Stimulated activated effector memory CD8-positive, alpha-beta T cell treated with anti-CD3 and anti-CD28 coated beads, Interleukin-12 subunit alpha, Interleukin-12 subunit beta, amount 100 ng/mL, for 72 hours (primary cell): ENCODE data around the gene HIP1.
A peak's percentile ranks its signal among the peaks of the same experiment; 100 is the strongest.
"Not testable (repeated sequence)": the region's sequence is repeated elsewhere in the genome, so short reads cannot be mapped to it uniquely, and the experiment has no call there.

Experiments
- ATAC-seq: fragments of 150-1000 bp; cut with Tn5 transposase; 2 replicates; pipeline ENCODE4 v1.10.0; 2021
- DNase-seq, 2 donors: peaks; one replicate each; pipeline ENCODE4 v3.0.0; 2021 to 2022; ENCODE audit warnings: low spot score in 2 of 2
- H3K27ac Mint-ChIP-seq: one replicate; pipeline ENCODE4 v1.8.0; 2022; ENCODE audit warnings: mild to moderate bottlenecking, mixed read lengths
- H3K36me3 Mint-ChIP-seq: one replicate; pipeline ENCODE4 v1.8.0; 2022; ENCODE audit warnings: mild to moderate bottlenecking, mixed read lengths
- H3K4me1 Mint-ChIP-seq: one replicate; pipeline ENCODE4 v1.8.0; 2022; ENCODE audit warnings: mixed read lengths
- H3K4me3 Mint-ChIP-seq: one replicate; pipeline ENCODE4 v1.8.0; 2022; ENCODE audit warnings: mild to moderate bottlenecking, mixed read lengths
- H3K9me3 Mint-ChIP-seq: one replicate; pipeline ENCODE4 v1.8.0; 2022; ENCODE audit warnings: mixed read lengths

HIP1 gene

GRCh38 chr7:75729851-75730274 is 8.9 kb downstream of the HIP1 start:
- Mint-ChIP-seq H3K4me1 (peaks cover 37% of the 10 kb centered on the region), H3K36me3 (peaks cover 4% of the 10 kb centered on the region), H3K27ac (peak overlapping the region; percentile 88), H3K4me3 (peak overlapping the region; percentile 56), H3K9me3 (no peaks in the 10 kb centered on the region)
- ATAC-seq (peak; percentile 51), DNase-seq (peak; percentile 3 to 71)

- ATAC-seq (peak; percentile 94), DNase-seq (peak; percentile 11 to 69)
- Mint-ChIP-seq H3K27ac (peak overlapping the region; percentile 71), H3K4me3 (peak overlapping the region; percentile 56), H3K4me1 (peaks cover 33% of the 10 kb centered on the region), H3K36me3 (no peaks in the 10 kb centered on the region), H3K9me3 (no peaks in the 10 kb centered on the region)
Measured at GRCh38 chr7:75727881-75728593, 10.7 kb downstream of the HIP1 start.

- H3K9me3 Mint-ChIP-seq, ATAC-seq, H3K36me3 Mint-ChIP-seq, DNase-seq: not testable (repeated sequence)
- Mint-ChIP-seq H3K4me1 (peaks cover 33% of the 10 kb centered on the region), H3K4me3 (peak overlapping the region; percentile 56), H3K27ac (peak overlapping the region; percentile 71)
Measured at GRCh38 chr7:75727351-75727750, 11.4 kb downstream of the HIP1 start.

- DNase-seq (no peak), ATAC-seq (no peak)
- no peak overlapping the region for H3K27ac Mint-ChIP-seq
- H3K9me3 Mint-ChIP-seq, result no peaks in the 10 kb centered on the region
- H3K4me3 Mint-ChIP-seq, result no peak overlapping the region
- no peaks in the 10 kb centered on the region for H3K36me3 Mint-ChIP-seq
- H3K4me1 Mint-ChIP-seq, result peaks cover 27% of the 10 kb centered on the region
Measured at GRCh38 chr7:75725306-75725705, 13.4 kb downstream of the HIP1 start.

GRCh38 chr7:75723444-75723843 is 15.3 kb downstream of the HIP1 start:
- DNase-seq (no peak), ATAC-seq (no peak)
- Mint-ChIP-seq H3K36me3 (no peaks in the 10 kb centered on the region), H3K27ac (no peak overlapping the region), H3K4me1 (peaks cover 9% of the 10 kb centered on the region), H3K4me3 (no peak overlapping the region), H3K9me3 (no peaks in the 10 kb centered on the region)

GRCh38 chr7:75722373-75722772 is 16.4 kb downstream of the HIP1 start:
- ATAC-seq (no peak), DNase-seq (no peak)
- Mint-ChIP-seq H3K9me3 (no peaks in the 10 kb centered on the region), H3K27ac (no peak overlapping the region), H3K4me1 (no peaks in the 10 kb centered on the region), H3K36me3 (no peaks in the 10 kb centered on the region), H3K4me3 (no peak overlapping the region)

- not testable (repeated sequence) for H3K4me3 Mint-ChIP-seq, DNase-seq, H3K9me3 Mint-ChIP-seq, H3K4me1 Mint-ChIP-seq, H3K27ac Mint-ChIP-seq, H3K36me3 Mint-ChIP-seq, ATAC-seq
Measured at GRCh38 chr7:75721922-75722321, 16.8 kb downstream of the HIP1 start.

- ATAC-seq (no peak), DNase-seq (no peak)
- no peaks in the 10 kb centered on the region for H3K4me1 Mint-ChIP-seq
- no peaks in the 10 kb centered on the region for H3K9me3 Mint-ChIP-seq
- H3K27ac Mint-ChIP-seq, result no peak overlapping the region
- H3K36me3 Mint-ChIP-seq, result no peaks in the 10 kb centered on the region
- H3K4me3 Mint-ChIP-seq, result no peak overlapping the region
Measured at GRCh38 chr7:75721426-75721825, 17.3 kb downstream of the HIP1 start.

GRCh38 chr7:75719626-75720025 is 19.1 kb downstream of the HIP1 start:
- no peak overlapping the region for H3K4me3 Mint-ChIP-seq

GRCh38 chr7:75718390-75719031 is 20.2 kb downstream of the HIP1 start:
- Mint-ChIP-seq H3K9me3 (no peaks in the 10 kb centered on the region), H3K4me3 (no peak overlapping the region), H3K4me1 (peaks cover 9% of the 10 kb centered on the region), H3K36me3 (no peaks in the 10 kb centered on the region), H3K27ac (peak overlapping the region; percentile 26)
- no peak for ATAC-seq
- DNase-seq, result no peak

More at GRCh38 chr7:75719626-75720025, 19.1 kb downstream of the HIP1 start:
- no peak for ATAC-seq
- peak overlapping the region; percentile 29 for H3K27ac Mint-ChIP-seq
- H3K4me1 Mint-ChIP-seq, result peaks cover 9% of the 10 kb centered on the region
- no peak for DNase-seq
- H3K36me3 Mint-ChIP-seq, result no peaks in the 10 kb centered on the region
- no peaks in the 10 kb centered on the region for H3K9me3 Mint-ChIP-seq

GRCh38 chr7:75717746-75718145 is 21.0 kb downstream of the HIP1 start:
- H3K27ac Mint-ChIP-seq, DNase-seq, H3K9me3 Mint-ChIP-seq, H3K4me3 Mint-ChIP-seq, ATAC-seq, H3K36me3 Mint-ChIP-seq: not testable (repeated sequence)
- peaks cover 12% of the 10 kb centered on the region for H3K4me1 Mint-ChIP-seq

- Mint-ChIP-seq H3K4me1 (peaks cover 18% of the 10 kb centered on the region), H3K27ac (no peak overlapping the region), H3K36me3 (no peaks in the 10 kb centered on the region), H3K4me3 (no peak overlapping the region), H3K9me3 (no peaks in the 10 kb centered on the region)
- DNase-seq, result no peak
- ATAC-seq, result no peak
Measured at GRCh38 chr7:75716992-75717626, 21.6 kb downstream of the HIP1 start.

GRCh38 chr7:75715864-75716263 is 22.9 kb downstream of the HIP1 start:
- no peak overlapping the region for H3K4me3 Mint-ChIP-seq
- DNase-seq (no peak), ATAC-seq (no peak)
- H3K36me3 Mint-ChIP-seq, result no peaks in the 10 kb centered on the region
- H3K9me3 Mint-ChIP-seq, result no peaks in the 10 kb centered on the region
- H3K27ac Mint-ChIP-seq, result no peak overlapping the region
- H3K4me1 Mint-ChIP-seq, result peaks cover 20% of the 10 kb centered on the region

- DNase-seq (no peak), ATAC-seq (peak; percentile 31)
- Mint-ChIP-seq H3K4me1 (peaks cover 20% of the 10 kb centered on the region), H3K36me3 (no peaks in the 10 kb centered on the region), H3K27ac (no peak overlapping the region), H3K4me3 (no peak overlapping the region), H3K9me3 (peaks cover 7% of the 10 kb centered on the region)
Measured at GRCh38 chr7:75712517-75713361, 26.0 kb downstream of the HIP1 start.
